DMS79 (cell line): ENCODE data around the gene GDF15.
"Not testable (repeated sequence)": the region's sequence is repeated elsewhere in the genome, so short reads cannot be mapped to it uniquely, and the experiment has no call there.

Experiments used
- DNase-seq: peaks from one replicate; lab custom pipeline; 2025; lab: John Stamatoyannopoulos, UW

GDF15 gene

GRCh38 chr19:18364277-18364825, 21.6 kb upstream of the GDF15 start:
- DNase-seq, result not testable (repeated sequence)

- DNase-seq, result peak; percentile 89
These were observed 21.0 kb upstream of the GDF15 start for GRCh38 chr19:18364826-18365528.

GRCh38 chr19:18366021-18366435, 19.9 kb upstream of the GDF15 start:
- DNase-seq, result no peak

- no peak for DNase-seq
These were observed 17.3 kb upstream of the GDF15 start for GRCh38 chr19:18368504-18369222.

- DNase-seq, result no peak
These were observed 12.5 kb upstream of the GDF15 start for GRCh38 chr19:18373407-18373891.

GRCh38 chr19:18373892-18374629, 11.9 kb upstream of the GDF15 start:
- peak; percentile 76 for DNase-seq

GRCh38 chr19:18377026-18377425, 8.9 kb upstream of the GDF15 start:
- DNase-seq, result peak; percentile 23

GRCh38 chr19:18379803-18380747, 5.9 kb upstream of the GDF15 start:
- no peak for DNase-seq

GRCh38 chr19:18380843-18381242, 5.1 kb upstream of the GDF15 start:
- no peak for DNase-seq

- not testable (repeated sequence) for DNase-seq
These were observed 2.3 kb upstream of the GDF15 start for GRCh38 chr19:18383622-18384021.

- no peak for DNase-seq
These were observed 1.2 kb upstream of the GDF15 start for GRCh38 chr19:18384775-18385174.

GRCh38 chr19:18385359-18385674, 641 bp upstream of the GDF15 start:
- no peak for DNase-seq

- DNase-seq, result no peak
These were observed 749 bp downstream of the GDF15 start for GRCh38 chr19:18386543-18387271.

GRCh38 chr19:18388100-18388959, 2.4 kb downstream of the GDF15 start:
- DNase-seq, result peak; percentile 71

GRCh38 chr19:18388960-18389725, 3.2 kb downstream of the GDF15 start:
- no peak for DNase-seq

GRCh38 chr19:18389726-18390064, 3.7 kb downstream of the GDF15 start:
- DNase-seq, result no peak

GRCh38 chr19:18390065-18390907, 4.3 kb downstream of the GDF15 start:
- no peak for DNase-seq

- DNase-seq, result no peak
These were observed 5.6 kb downstream of the GDF15 start for GRCh38 chr19:18391509-18392075.
